ENCODE results near the gene KIAA1958. TPM values are rescaled to one million over a fixed set of nuclear protein-coding genes. Genes with fewer than 3 reads are reported as not detected.

The KIAA1958 gene
- total and polyA plus RNA-seq, 2 donors from 2014 or later = 2.6 to 15.3 TPM

DNA sequence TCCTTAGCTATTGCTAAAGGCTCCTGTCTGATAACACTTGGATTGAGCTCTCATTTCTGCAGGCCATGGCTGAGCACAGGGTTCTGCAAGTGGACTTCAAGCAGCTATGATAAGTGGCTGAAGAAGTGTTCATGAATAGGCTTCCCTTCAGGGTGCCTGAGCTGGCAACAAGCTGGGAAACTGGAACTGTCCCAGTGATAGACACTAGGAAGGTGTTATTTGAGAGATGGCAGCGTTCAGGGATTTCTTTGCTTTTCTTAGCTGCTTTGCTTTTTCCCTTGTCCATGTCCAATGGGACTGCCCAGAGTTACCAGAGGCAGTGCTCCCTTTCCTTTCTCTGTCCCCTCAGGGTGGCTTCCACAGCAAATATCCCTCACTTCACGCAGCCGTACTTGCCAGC lies 155.5 kb downstream of the KIAA1958 start:
- no peak for DNase-seq
- H3K9ac ChIP-seq (ENCODE audit: low read length in 3 of 3) = no peak overlapping the region
- intact Hi-C loops (cut with DNase I) = no loop called here
- H3K9me3 ChIP-seq (ENCODE audit: control insufficient read depth in 2 of 3, insufficient read depth in 1 of 3, low read length in 3 of 3) = peaks cover 0 to 9% (median 0%) of the 10 kb centered on the region in 3 donors
- TF ChIP-seq, protein P1, sequence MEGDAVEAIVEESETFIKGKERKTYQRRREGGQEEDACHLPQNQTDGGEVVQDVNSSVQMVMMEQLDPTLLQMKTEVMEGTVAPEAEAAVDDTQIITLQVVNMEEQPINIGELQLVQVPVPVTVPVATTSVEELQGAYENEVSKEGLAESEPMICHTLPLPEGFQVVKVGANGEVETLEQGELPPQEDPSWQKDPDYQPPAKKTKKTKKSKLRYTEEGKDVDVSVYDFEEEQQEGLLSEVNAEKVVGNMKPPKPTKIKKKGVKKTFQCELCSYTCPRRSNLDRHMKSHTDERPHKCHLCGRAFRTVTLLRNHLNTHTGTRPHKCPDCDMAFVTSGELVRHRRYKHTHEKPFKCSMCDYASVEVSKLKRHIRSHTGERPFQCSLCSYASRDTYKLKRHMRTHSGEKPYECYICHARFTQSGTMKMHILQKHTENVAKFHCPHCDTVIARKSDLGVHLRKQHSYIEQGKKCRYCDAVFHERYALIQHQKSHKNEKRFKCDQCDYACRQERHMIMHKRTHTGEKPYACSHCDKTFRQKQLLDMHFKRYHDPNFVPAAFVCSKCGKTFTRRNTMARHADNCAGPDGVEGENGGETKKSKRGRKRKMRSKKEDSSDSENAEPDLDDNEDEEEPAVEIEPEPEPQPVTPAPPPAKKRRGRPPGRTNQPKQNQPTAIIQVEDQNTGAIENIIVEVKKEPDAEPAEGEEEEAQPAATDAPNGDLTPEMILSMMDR (IDR thresholded peaks at IDR 0.05; ENCODE audit: borderline replicate concordance, extremely low read depth, insufficient read depth) = no peak
- no peaks in the 10 kb centered on the region for H3K27me3 ChIP-seq (ENCODE audit: control insufficient read depth, insufficient read depth, low read length)
- H3K4me1 ChIP-seq (ENCODE audit: control insufficient read depth in 2 of 3, insufficient read depth in 2 of 3, low read depth in 1 of 3, low read length in 3 of 3) = no peaks in the 10 kb centered on the region
- H3K27ac ChIP-seq (ENCODE audit: low read depth in 2 of 2, low read length in 2 of 2) = no peak overlapping the region
- no peaks in the 10 kb centered on the region for H3K36me3 ChIP-seq (ENCODE audit: control insufficient read depth in 2 of 3, insufficient read depth in 3 of 3, low read length in 3 of 3)
- no peak overlapping the region for H3K4me3 ChIP-seq (ENCODE audit: low read length in 3 of 3)
- FAIRE-seq = no peak

DNA sequence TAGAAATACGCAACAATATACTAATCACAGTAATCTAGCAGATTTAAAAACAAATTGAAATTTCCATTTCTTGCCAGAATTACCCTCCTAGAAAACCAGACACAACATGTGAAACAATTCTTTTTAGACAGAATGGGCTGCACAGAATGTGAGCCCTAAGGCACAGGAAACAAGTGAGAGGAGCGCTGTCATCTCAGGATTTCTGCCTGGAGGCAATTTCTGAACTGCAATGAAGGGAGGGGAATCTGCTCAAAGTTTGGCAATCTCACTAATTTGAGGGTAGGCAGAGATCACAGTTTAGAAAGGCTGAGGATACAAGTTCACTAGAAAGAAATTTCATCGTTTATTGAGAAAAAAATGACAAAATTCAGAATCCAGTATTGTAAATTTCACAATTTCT lies 161.0 kb downstream of the KIAA1958 start:
- Histone ChIP-seq H3K27me3 (ENCODE audit: control insufficient read depth, insufficient read depth, low read length) (no peaks in the 10 kb centered on the region), H3K9me3 (ENCODE audit: control insufficient read depth in 2 of 3, insufficient read depth in 1 of 3, low read length in 3 of 3) (peaks cover 0 to 5% (median 0%) of the 10 kb centered on the region in 3 donors), H3K27ac (ENCODE audit: low read depth in 2 of 2, low read length in 2 of 2) (no peak overlapping the region), H3K9ac (ENCODE audit: low read length in 3 of 3) (no peak overlapping the region), H3K36me3 (ENCODE audit: control insufficient read depth in 2 of 3, insufficient read depth in 3 of 3, low read length in 3 of 3) (peaks cover 0 to 7% (median 3%) of the 10 kb centered on the region in 3 donors), H3K4me3 (ENCODE audit: low read length in 3 of 3) (no peak overlapping the region), H3K4me1 (ENCODE audit: control insufficient read depth in 2 of 3, insufficient read depth in 2 of 3, low read depth in 1 of 3, low read length in 3 of 3) (no peaks in the 10 kb centered on the region)
- FAIRE-seq (no peak), DNase-seq (no peak)
- TF ChIP-seq, protein P1 (IDR thresholded peaks at IDR 0.05; ENCODE audit: borderline replicate concordance, extremely low read depth, insufficient read depth) = no peak
- intact Hi-C loops (cut with DNase I) = no loop called here

- Histone ChIP-seq H3K36me3 (ENCODE audit: control insufficient read depth in 2 of 3, insufficient read depth in 3 of 3, low read length in 3 of 3) (peaks cover 0 to 7% (median 3%) of the 10 kb centered on the region in 3 donors), H3K4me3 (ENCODE audit: low read length in 3 of 3) (no peak overlapping the region), H3K9me3 (ENCODE audit: control insufficient read depth in 2 of 3, insufficient read depth in 1 of 3, low read length in 3 of 3) (peaks cover 0 to 5% (median 0%) of the 10 kb centered on the region in 3 donors), H3K9ac (ENCODE audit: low read length in 3 of 3) (no peak overlapping the region), H3K27me3 (ENCODE audit: control insufficient read depth, insufficient read depth, low read length) (no peaks in the 10 kb centered on the region), H3K4me1 (ENCODE audit: control insufficient read depth in 2 of 3, insufficient read depth in 2 of 3, low read depth in 1 of 3, low read length in 3 of 3) (no peaks in the 10 kb centered on the region), H3K27ac (ENCODE audit: low read depth in 2 of 2, low read length in 2 of 2) (no peak overlapping the region)
- TF ChIP-seq, protein P1 (IDR thresholded peaks at IDR 0.05; ENCODE audit: borderline replicate concordance, extremely low read depth, insufficient read depth) = no peak
- no peak for FAIRE-seq
- intact Hi-C loops (cut with DNase I) = no loop called here
- no peak for DNase-seq
Measured at GRCh38 chr9:112648624-112649023, 162.0 kb downstream of the KIAA1958 start.

GRCh38 chr9:112654282-112654681 lies 167.7 kb downstream of the KIAA1958 start:
- H3K4me3 ChIP-seq (ENCODE audit: low read length in 3 of 3) = no peak overlapping the region
- DNase-seq (no peak), FAIRE-seq (no peak)
- no peak overlapping the region for H3K9ac ChIP-seq (ENCODE audit: low read length in 3 of 3)
- no peaks in the 10 kb centered on the region for H3K27me3 ChIP-seq (ENCODE audit: control insufficient read depth, insufficient read depth, low read length)
- peaks cover 0 to under 1% (median under 1%) of the 10 kb centered on the region in 3 donors for H3K36me3 ChIP-seq (ENCODE audit: control insufficient read depth in 2 of 3, insufficient read depth in 3 of 3, low read length in 3 of 3)
- no peaks in the 10 kb centered on the region for H3K4me1 ChIP-seq (ENCODE audit: control insufficient read depth in 2 of 3, insufficient read depth in 2 of 3, low read depth in 1 of 3, low read length in 3 of 3)
- intact Hi-C loops (cut with DNase I) = no loop called here
- TF ChIP-seq, protein P1 (IDR thresholded peaks at IDR 0.05; ENCODE audit: borderline replicate concordance, extremely low read depth, insufficient read depth) = no peak
- no peak overlapping the region for H3K27ac ChIP-seq (ENCODE audit: low read depth in 2 of 2, low read length in 2 of 2)
- no peaks in the 10 kb centered on the region for H3K9me3 ChIP-seq (ENCODE audit: control insufficient read depth in 2 of 3, insufficient read depth in 1 of 3, low read length in 3 of 3)
